HEK293 (cell line): ENCODE measurements around the gene NLRP9.

ENCODE experiments used
- GLI2 ChIP-seq: fragments of 450-650 bp; formaldehyde crosslinking; IDR thresholded peaks from 2 replicates; pipeline ENCODE4; 2017; ENCODE audit warnings: missing biosample characterization, missing genetic modification characterization, low read depth, borderline replicate concordance
- GLI4 ChIP-seq: fragments of 450-650 bp; formaldehyde crosslinking; IDR thresholded peaks from 2 replicates; pipeline ENCODE4 v1.5.1; 2016; ENCODE audit warnings: missing biosample characterization, missing genetic modification characterization
- HOXC10 ChIP-seq: sonication (generic); formaldehyde crosslinking; IDR thresholded peaks from 2 replicates; pipeline ENCODE4 v1.8.1; 2023; ENCODE audit warnings: mild to moderate bottlenecking, missing genetic modification reagents
- MZF1 ChIP-seq: fragments of 450-650 bp; formaldehyde crosslinking; IDR thresholded peaks from 2 replicates; pipeline ENCODE4 v1.5.1; 2017; ENCODE audit warnings: missing biosample characterization, missing genetic modification characterization, borderline replicate concordance
- PRDM4 ChIP-seq: fragments of 450-650 bp; formaldehyde crosslinking; IDR thresholded peaks from 2 replicates; pipeline ENCODE4 v1.5.1; 2017; ENCODE audit warnings: missing biosample characterization, missing genetic modification characterization
- SCRT1 ChIP-seq: fragments of 450-650 bp; formaldehyde crosslinking; IDR thresholded peaks from 2 replicates; pipeline ENCODE4 v1.5.1; 2016; ENCODE audit warnings: missing biosample characterization, missing genetic modification characterization, borderline replicate concordance
- ZNF138 ChIP-seq: fragments of 450-650 bp; formaldehyde crosslinking; IDR thresholded peaks from 2 replicates; pipeline ENCODE4 v1.5.1; 2016; ENCODE audit warnings: missing biosample characterization, missing genetic modification characterization, borderline replicate concordance
- ZNF146 ChIP-seq: fragments of 450-650 bp; formaldehyde crosslinking; IDR thresholded peaks from 2 replicates; pipeline ENCODE4 v1.5.1; 2016; ENCODE audit warnings: missing biosample characterization, missing genetic modification characterization
- ZNF148 ChIP-seq: fragments of 450-650 bp; formaldehyde crosslinking; IDR thresholded peaks from 2 replicates; pipeline ENCODE4 v1.5.0; 2017; ENCODE audit warnings: missing biosample characterization, missing genetic modification characterization, borderline replicate concordance
- ZNF157 ChIP-seq: fragments of 450-650 bp; formaldehyde crosslinking; IDR thresholded peaks from 2 replicates; pipeline ENCODE4 v1.5.1; 2016; ENCODE audit warnings: missing biosample characterization, missing genetic modification characterization
- ZNF202 ChIP-seq: fragments of 450-650 bp; formaldehyde crosslinking; IDR thresholded peaks from 2 replicates; pipeline ENCODE4 v1.5.1; 2016; ENCODE audit warnings: missing biosample characterization, missing genetic modification characterization, borderline replicate concordance
- ZNF214 ChIP-seq: fragments of 450-650 bp; formaldehyde crosslinking; IDR thresholded peaks from 2 replicates; pipeline ENCODE4 v1.5.1; 2017; ENCODE audit warnings: missing biosample characterization, mild to moderate bottlenecking, missing genetic modification characterization, borderline replicate concordance
- ZNF280C ChIP-seq: fragments of 450-650 bp; formaldehyde crosslinking; IDR thresholded peaks from 2 replicates; pipeline ENCODE4 v1.5.1; 2016; ENCODE audit warnings: missing biosample characterization, missing genetic modification characterization
- ZNF280D ChIP-seq: fragments of 450-650 bp; formaldehyde crosslinking; IDR thresholded peaks from 2 replicates; pipeline ENCODE4 v1.5.1; 2016; ENCODE audit warnings: missing biosample characterization, missing genetic modification characterization
- ZNF341 ChIP-seq: fragments of 450-650 bp; formaldehyde crosslinking; IDR thresholded peaks from 2 replicates; pipeline ENCODE4; 2016; ENCODE audit warnings: low read depth, missing biosample characterization, missing genetic modification characterization
- ZNF639 ChIP-seq: fragments of 450-650 bp; formaldehyde crosslinking; IDR thresholded peaks from 2 replicates; pipeline ENCODE4 v1.5.1; 2016; ENCODE audit warnings: missing biosample characterization, missing genetic modification characterization
- ZNF747 ChIP-seq: fragments of 450-650 bp; formaldehyde crosslinking; IDR thresholded peaks from 2 replicates; pipeline ENCODE4 v1.5.1; 2016; ENCODE audit warnings: missing biosample characterization, missing genetic modification characterization
- TF ChIP-seq, protein P1 (sequence below): fragments of 450-650 bp; formaldehyde crosslinking; IDR thresholded peaks from 2 replicates; pipeline ENCODE4 v1.5.1; 2017; ENCODE audit warnings: missing biosample characterization, missing genetic modification characterization
- TF ChIP-seq, protein P2 (sequence below): fragments of 450-650 bp; formaldehyde crosslinking; IDR thresholded peaks from 2 replicates; pipeline ENCODE4 v1.5.1; 2016; ENCODE audit warnings: missing biosample characterization, missing genetic modification characterization, borderline replicate concordance

Gene NLRP9

DNA sequence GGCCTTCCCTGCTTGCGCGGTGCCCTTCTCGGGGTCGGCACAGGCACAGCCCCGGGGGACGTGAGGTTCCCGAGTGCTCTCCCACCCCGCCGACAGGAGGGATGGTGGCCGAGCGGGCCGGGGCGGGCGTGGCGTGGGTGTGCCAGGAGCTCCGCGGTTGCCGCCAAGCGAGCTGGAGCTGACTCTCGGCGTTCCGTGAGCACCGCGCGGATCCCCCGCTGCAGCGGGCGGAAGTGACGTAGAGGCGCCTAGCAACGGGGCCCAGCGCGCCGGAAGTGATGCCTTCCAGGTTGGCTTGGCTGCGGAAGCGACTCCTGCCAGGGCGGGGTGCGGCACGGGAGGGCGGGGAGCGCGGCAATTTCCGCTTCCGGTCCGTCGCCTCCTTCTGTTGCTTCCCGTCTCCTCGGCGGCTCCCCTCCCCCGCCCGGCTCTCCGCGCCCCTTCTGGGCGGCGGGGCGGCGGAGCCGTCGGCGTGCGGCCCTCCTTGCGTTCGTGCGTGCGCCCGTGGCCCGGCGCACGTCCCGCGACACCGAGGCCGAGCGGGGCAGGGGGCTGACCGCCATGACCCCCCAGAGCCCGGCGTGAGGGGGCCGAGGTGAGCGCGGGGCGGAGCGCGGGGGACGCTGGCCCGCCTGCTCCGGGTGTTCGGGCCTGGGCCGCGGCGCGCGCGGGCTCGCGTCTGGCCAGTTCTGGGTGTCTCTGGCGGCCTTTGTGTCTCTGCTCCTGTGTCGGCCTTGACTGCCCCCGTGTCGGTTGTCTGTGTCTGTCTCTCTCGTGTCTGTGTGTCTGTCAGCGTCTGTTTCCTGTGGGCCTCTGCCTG lies 63.2 kb downstream of the NLRP9 start, which contains the start of gene EPN1 (continued):
- no peak for TF ChIP-seq ZNF148
- no peak for TF ChIP-seq ZNF202
- TF ChIP-seq, protein P1, sequence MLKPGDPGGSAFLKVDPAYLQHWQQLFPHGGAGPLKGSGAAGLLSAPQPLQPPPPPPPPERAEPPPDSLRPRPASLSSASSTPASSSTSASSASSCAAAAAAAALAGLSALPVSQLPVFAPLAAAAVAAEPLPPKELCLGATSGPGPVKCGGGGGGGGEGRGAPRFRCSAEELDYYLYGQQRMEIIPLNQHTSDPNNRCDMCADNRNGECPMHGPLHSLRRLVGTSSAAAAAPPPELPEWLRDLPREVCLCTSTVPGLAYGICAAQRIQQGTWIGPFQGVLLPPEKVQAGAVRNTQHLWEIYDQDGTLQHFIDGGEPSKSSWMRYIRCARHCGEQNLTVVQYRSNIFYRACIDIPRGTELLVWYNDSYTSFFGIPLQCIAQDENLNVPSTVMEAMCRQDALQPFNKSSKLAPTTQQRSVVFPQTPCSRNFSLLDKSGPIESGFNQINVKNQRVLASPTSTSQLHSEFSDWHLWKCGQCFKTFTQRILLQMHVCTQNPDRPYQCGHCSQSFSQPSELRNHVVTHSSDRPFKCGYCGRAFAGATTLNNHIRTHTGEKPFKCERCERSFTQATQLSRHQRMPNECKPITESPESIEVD (tag by site-specific recombination) = no peak
- no peak for TF ChIP-seq GLI4 (tag by site-specific recombination)
- no peak; the same call in 1 of the 2 replicates for TF ChIP-seq HOXC10 (CRISPR knock-in tag)
- no peak for TF ChIP-seq ZNF639 (tag by site-specific recombination)
- TF ChIP-seq ZNF146 (tag by site-specific recombination) = no peak
- TF ChIP-seq MZF1 (tag by site-specific recombination) = no peak
- peak; percentile 55; the same call in 1 of the 2 replicates for TF ChIP-seq ZNF341
- no peak for TF ChIP-seq ZNF214
- no peak for TF ChIP-seq ZNF280C
- no peak for TF ChIP-seq ZNF747 (tag by site-specific recombination)
- TF ChIP-seq, protein P2, sequence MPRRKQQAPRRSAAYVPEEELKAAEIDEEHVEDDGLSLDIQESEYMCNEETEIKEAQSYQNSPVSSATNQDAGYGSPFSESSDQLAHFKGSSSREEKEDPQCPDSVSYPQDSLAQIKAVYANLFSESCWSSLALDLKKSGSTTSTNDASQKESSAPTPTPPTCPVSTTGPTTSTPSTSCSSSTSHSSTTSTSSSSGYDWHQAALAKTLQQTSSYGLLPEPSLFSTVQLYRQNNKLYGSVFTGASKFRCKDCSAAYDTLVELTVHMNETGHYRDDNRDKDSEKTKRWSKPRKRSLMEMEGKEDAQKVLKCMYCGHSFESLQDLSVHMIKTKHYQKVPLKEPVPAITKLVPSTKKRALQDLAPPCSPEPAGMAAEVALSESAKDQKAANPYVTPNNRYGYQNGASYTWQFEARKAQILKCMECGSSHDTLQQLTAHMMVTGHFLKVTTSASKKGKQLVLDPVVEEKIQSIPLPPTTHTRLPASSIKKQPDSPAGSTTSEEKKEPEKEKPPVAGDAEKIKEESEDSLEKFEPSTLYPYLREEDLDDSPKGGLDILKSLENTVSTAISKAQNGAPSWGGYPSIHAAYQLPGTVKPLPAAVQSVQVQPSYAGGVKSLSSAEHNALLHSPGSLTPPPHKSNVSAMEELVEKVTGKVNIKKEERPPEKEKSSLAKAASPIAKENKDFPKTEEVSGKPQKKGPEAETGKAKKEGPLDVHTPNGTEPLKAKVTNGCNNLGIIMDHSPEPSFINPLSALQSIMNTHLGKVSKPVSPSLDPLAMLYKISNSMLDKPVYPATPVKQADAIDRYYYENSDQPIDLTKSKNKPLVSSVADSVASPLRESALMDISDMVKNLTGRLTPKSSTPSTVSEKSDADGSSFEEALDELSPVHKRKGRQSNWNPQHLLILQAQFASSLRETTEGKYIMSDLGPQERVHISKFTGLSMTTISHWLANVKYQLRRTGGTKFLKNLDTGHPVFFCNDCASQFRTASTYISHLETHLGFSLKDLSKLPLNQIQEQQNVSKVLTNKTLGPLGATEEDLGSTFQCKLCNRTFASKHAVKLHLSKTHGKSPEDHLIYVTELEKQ = no peak
- no peak for TF ChIP-seq SCRT1 (tag by site-specific recombination)
- no peak for TF ChIP-seq ZNF280D (tag by site-specific recombination)
- no peak for TF ChIP-seq GLI2 (tag by site-specific recombination)
- no peak for TF ChIP-seq PRDM4 (tag by site-specific recombination)
- TF ChIP-seq ZNF157 (tag by site-specific recombination) = no peak
- no peak for TF ChIP-seq ZNF138
